ENCODE data around the gene ENOPH1.

DNA sequence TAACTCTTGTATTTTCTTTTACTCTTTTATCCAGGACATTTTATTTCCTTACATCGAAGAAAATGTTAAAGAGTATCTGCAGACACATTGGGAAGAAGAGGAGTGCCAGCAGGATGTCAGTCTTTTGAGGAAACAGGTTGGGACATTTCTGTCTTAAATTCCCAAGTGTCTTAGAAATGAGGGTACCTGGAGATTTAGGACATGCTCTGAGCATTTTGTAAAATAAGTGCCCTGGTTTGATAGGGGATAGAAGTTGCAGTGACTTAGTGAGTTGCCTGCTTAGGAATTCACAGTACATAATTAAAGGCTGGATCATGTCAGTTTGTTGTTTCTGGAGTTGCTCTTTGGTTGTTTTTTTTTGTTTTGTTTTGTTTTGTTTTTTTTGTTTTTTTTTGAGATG is 17.5 kb downstream of the ENOPH1 start:
- TF ChIP-seq, protein P1, sequence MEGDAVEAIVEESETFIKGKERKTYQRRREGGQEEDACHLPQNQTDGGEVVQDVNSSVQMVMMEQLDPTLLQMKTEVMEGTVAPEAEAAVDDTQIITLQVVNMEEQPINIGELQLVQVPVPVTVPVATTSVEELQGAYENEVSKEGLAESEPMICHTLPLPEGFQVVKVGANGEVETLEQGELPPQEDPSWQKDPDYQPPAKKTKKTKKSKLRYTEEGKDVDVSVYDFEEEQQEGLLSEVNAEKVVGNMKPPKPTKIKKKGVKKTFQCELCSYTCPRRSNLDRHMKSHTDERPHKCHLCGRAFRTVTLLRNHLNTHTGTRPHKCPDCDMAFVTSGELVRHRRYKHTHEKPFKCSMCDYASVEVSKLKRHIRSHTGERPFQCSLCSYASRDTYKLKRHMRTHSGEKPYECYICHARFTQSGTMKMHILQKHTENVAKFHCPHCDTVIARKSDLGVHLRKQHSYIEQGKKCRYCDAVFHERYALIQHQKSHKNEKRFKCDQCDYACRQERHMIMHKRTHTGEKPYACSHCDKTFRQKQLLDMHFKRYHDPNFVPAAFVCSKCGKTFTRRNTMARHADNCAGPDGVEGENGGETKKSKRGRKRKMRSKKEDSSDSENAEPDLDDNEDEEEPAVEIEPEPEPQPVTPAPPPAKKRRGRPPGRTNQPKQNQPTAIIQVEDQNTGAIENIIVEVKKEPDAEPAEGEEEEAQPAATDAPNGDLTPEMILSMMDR (IDR thresholded peaks at IDR 0.05; ENCODE audit: insufficient read depth, low read length, poor library complexity, severe bottlenecking) = no peak
- no peak for TF ChIP-seq EZH2phosphoT487 (conservative IDR thresholded peaks at IDR 0.05; ENCODE audit: low read length)

Data from SU-DHL-6 (cell line).